GM18502 (cell line): ENCODE data around the gene VSIG10L2.

ENCODE experiments used
- ATAC-seq: cut with Tn5 transposase; IDR thresholded peaks from one replicate; pipeline ENCODE4 v1.9.1; 2021; ENCODE audit warnings: mild to moderate bottlenecking; ENCODE audit not compliant: unreplicated experiment, poor library complexity

VSIG10L2 gene

GRCh38 chr11:125926682-125927081 is 19.2 kb upstream of the VSIG10L2 start:
- no peak for ATAC-seq

- no peak for ATAC-seq
These were observed 16.3 kb upstream of the VSIG10L2 start for GRCh38 chr11:125929445-125930075.

GRCh38 chr11:125930076-125930450 is 15.8 kb upstream of the VSIG10L2 start:
- ATAC-seq, result no peak

GRCh38 chr11:125931116-125931515 is 14.7 kb upstream of the VSIG10L2 start:
- no peak for ATAC-seq

- no peak for ATAC-seq
These were observed 14.2 kb upstream of the VSIG10L2 start for GRCh38 chr11:125931668-125932067.

GRCh38 chr11:125932301-125932700 is 13.5 kb upstream of the VSIG10L2 start:
- ATAC-seq, result no peak

GRCh38 chr11:125933030-125933813 is 12.6 kb upstream of the VSIG10L2 start:
- ATAC-seq, result no peak

GRCh38 chr11:125934473-125934872 is 11.4 kb upstream of the VSIG10L2 start:
- ATAC-seq, result no peak

- ATAC-seq, result no peak
These were observed 10.8 kb upstream of the VSIG10L2 start for GRCh38 chr11:125935056-125935455.

GRCh38 chr11:125935618-125936199 is 10.1 kb upstream of the VSIG10L2 start:
- no peak for ATAC-seq

GRCh38 chr11:125938418-125938817 is 7.4 kb upstream of the VSIG10L2 start:
- no peak for ATAC-seq

- ATAC-seq, result no peak
These were observed 6.7 kb upstream of the VSIG10L2 start for GRCh38 chr11:125939081-125939521.

- no peak for ATAC-seq
These were observed 5.7 kb upstream of the VSIG10L2 start for GRCh38 chr11:125940145-125940544.

- ATAC-seq, result no peak
These were observed 4.6 kb upstream of the VSIG10L2 start for GRCh38 chr11:125941267-125941618.

GRCh38 chr11:125941619-125942611 is 3.9 kb upstream of the VSIG10L2 start:
- ATAC-seq, result peak; percentile 50

GRCh38 chr11:125942771-125943428 is 2.9 kb upstream of the VSIG10L2 start:
- no peak for ATAC-seq

- no peak for ATAC-seq
These were observed 2.0 kb upstream of the VSIG10L2 start for GRCh38 chr11:125943661-125944349.

GRCh38 chr11:125944350-125945010 is 1.4 kb upstream of the VSIG10L2 start:
- ATAC-seq, result no peak
